NT2/D1 (cell line): ENCODE measurements around the gene POTEF.
A peak's percentile ranks its signal among the peaks of the same experiment; 100 is the strongest.
"Not testable (repeated sequence)": the region's sequence is repeated elsewhere in the genome, so short reads cannot be mapped to it uniquely, and the experiment has no call there.

Source experiments
- DNase-seq: peaks from one replicate; pipeline ENCODE4 v3.0.0-alpha.2; 2011; ENCODE audit warnings: low read depth, low spot score
- H3K27me3 ChIP-seq: 2 replicates; pipeline ENCODE4 v1.6.0; 2011; ENCODE audit warnings: mild to moderate bottlenecking; ENCODE audit not compliant: insufficient read length, insufficient read depth
- H3K36me3 ChIP-seq: 2 replicates; pipeline ENCODE4 v1.6.1; 2011; ENCODE audit warnings: mild to moderate bottlenecking, low read length, mixed read lengths; ENCODE audit not compliant: insufficient read depth, insufficient read length
- H3K4me1 ChIP-seq: 2 replicates; pipeline ENCODE4 v1.5.1; 2011; ENCODE audit not compliant: insufficient read depth, insufficient read length
- H3K4me3 ChIP-seq: 2 replicates; pipeline ENCODE4 v1.5.1; 2011; ENCODE audit warnings: low read depth; ENCODE audit not compliant: insufficient read length
- H3K9ac ChIP-seq: 2 replicates; pipeline ENCODE4 v1.6.0; 2011; ENCODE audit warnings: low read depth; ENCODE audit not compliant: insufficient read length
- H3K9me3 ChIP-seq: 2 replicates; pipeline ENCODE4 v1.5.1; 2011; ENCODE audit warnings: mild to moderate bottlenecking, low read length; ENCODE audit not compliant: insufficient read depth

POTEF gene

DNA sequence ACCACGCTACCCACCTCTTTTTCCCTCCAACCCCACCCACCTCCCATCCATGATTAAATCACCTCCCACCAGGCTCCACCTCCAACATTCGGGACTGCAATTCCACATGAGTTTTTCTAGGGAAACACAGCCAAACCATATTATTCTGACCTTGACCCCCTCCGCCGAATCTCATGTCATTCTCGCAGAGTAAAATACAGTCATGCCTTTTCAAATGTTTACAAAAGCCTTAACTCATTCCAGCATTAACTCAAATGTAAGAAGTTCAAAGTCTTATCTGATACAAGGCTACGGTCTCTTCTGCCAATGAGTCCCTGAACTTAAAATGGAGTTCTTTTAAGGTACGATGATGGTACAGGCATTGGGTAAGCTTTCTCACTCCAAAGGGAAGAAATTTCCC is 72.7 kb downstream of the POTEF start:
- H3K9ac ChIP-seq, H3K9me3 ChIP-seq, DNase-seq, H3K4me3 ChIP-seq, H3K27me3 ChIP-seq, H3K36me3 ChIP-seq, H3K4me1 ChIP-seq: not testable (repeated sequence)

DNA sequence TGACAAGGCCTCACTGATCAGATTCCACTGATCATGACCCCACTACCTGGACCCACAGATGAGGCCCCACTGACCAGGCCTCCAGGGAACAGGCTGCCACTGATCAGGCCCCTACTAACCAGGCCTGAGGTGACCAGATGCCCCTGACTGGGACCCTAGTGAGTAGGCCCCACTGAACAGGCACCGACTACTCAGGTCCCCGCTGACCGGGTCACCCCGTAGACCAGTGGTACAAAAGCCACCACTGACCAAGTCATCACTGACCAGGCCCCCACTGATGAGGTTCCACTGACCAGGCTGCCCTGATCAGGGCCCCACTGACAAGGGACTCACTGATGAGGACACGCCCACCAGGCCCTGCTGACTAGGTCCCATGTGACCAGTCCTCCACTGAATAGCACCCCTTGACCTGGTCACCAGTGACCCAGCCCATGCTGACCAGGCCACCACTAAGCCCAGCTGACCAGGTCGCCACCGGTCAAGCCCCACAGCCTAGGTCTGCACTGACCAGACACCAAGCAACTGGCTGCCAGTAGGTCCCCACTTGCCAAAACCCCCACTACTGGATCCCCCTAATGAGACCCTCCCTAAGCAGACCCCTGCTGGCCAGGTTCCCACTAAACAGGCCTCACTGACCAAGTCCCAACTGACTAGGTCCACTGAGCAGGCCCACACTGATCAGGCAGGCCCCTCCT is 75.7 kb downstream of the POTEF start:
- not testable (repeated sequence) for H3K4me3 ChIP-seq, DNase-seq, H3K9me3 ChIP-seq, H3K36me3 ChIP-seq, H3K27me3 ChIP-seq, H3K9ac ChIP-seq, H3K4me1 ChIP-seq

DNA sequence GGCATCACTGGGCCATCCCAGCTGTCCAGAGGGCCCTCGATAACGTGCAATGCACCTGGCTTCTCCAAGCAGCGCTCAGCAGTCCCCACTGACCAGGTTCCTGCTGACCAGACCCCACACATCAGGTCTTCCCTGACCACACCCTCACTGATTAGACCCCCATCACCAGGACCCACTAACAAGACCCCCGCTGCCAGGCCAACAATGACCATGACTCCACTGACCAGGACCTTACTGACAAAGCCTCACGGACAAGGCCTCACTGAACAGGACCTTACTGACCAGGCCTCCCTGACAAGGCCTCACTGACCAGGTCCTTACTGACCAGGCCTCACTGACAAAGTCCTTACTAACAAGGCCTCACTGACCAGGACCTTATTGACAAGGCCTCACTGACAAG is 76.6 kb downstream of the POTEF start:
- H3K9ac ChIP-seq, DNase-seq, H3K27me3 ChIP-seq, H3K36me3 ChIP-seq, H3K9me3 ChIP-seq, H3K4me1 ChIP-seq, H3K4me3 ChIP-seq: not testable (repeated sequence)

DNA sequence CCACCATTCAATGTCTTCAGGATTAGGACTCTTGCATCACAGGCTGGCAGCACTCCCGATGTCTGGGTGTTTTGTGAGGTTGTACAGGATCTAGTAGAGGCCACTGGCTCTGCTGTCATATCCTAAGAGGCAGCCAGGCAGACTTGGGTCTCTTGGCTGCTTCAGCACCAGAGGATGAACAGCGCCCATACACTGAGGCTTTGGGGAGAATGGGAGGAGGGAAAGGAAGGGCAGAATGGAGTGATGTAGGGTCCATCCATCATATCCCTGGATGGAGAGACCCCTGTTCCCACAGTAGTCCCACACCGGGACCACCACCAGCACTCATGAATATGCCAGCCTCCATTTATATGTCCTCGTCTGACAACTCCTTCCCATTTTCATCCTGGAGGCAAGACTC is 80.6 kb downstream of the POTEF start:
- not testable (repeated sequence) for H3K9me3 ChIP-seq, H3K9ac ChIP-seq, H3K4me1 ChIP-seq, H3K36me3 ChIP-seq, DNase-seq, H3K27me3 ChIP-seq, H3K4me3 ChIP-seq

DNA sequence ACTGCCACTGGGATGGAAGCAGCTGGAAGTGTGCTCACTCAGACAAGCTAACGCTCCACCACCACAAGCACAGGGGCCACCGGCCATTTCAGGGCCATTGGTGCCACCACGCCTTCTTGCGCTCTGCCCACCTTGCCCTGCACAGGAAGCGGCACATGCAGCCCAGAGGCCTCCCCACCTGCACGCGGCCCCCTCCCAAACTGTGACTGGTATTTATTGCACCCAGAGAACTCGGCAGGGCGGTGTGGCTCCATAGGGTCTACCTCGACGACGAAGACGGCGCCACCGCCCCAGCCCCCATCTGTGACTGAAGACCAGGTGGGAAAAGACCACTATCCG is 90.8 kb downstream of the POTEF start:
- not testable (repeated sequence) for H3K36me3 ChIP-seq, DNase-seq, H3K27me3 ChIP-seq, H3K9me3 ChIP-seq, H3K4me3 ChIP-seq, H3K9ac ChIP-seq, H3K4me1 ChIP-seq

DNA sequence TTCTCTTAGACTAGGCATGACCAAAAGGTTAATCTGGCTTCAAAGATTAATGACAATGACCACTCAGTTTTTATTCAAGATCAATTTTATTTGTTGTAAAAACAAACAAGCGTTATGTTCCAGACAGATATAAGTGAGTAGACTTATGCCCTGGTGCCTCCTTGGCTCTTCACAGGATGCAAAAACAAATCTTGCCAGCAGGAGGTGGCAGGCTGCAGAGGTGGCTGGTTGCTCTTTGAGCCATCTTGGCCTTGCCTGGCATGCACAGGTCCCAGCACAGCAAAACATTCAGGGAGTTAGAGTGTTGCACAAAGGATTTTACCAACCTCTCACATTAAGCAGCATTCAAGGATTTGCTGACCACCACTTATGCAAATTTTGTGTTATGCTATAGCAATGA is 103.1 kb downstream of the POTEF start:
- not testable (repeated sequence) for H3K9ac ChIP-seq, H3K4me1 ChIP-seq, H3K27me3 ChIP-seq, H3K9me3 ChIP-seq, H3K36me3 ChIP-seq, H3K4me3 ChIP-seq
- peak; percentile 20 for DNase-seq
